OCI-LY3 (cell line): ENCODE data around the gene MYH10.
A peak's percentile ranks its signal among the peaks of the same experiment; 100 is the strongest.

Experiments used
- H2AFZ ChIP-seq: fragments of 200-600, 300-600 bp; shearing (Covaris generic); 2 replicates; pipeline ENCODE4 v1.6.0; 2014; ENCODE audit warnings: antibody characterized with exemption, low read depth, low read length
- H3K27ac ChIP-seq: fragments of 200-600, 300-600 bp; sonication (generic); 2 replicates; pipeline ENCODE4 v1.5.1; 2014; ENCODE audit warnings: mild to moderate bottlenecking, low read length, moderate library complexity, mixed read lengths
- H3K27me3 ChIP-seq: fragments of 200-600, 300-600 bp; sonication (generic); 2 replicates; pipeline ENCODE4 v1.6.1; 2014; ENCODE audit warnings: low read depth, low read length, mixed read lengths
- H3K36me3 ChIP-seq: fragments of 200-600, 300-600 bp; sonication (generic); replicated peaks from 2 replicates; pipeline ENCODE3; 2014; ENCODE audit warnings: low read depth, low read length, mixed read lengths
- H3K4me1 ChIP-seq: fragments of 300-600, 200-600 bp; sonication (generic); 2 replicates; pipeline ENCODE4 v1.6.1; 2014; ENCODE audit warnings: low read length, mixed read lengths
- H3K4me2 ChIP-seq: fragments of 200-600, 300-600 bp; sonication (generic); 2 replicates; pipeline ENCODE4 v1.6.1; 2014; ENCODE audit warnings: low read length, mixed read lengths
- H3K4me3 ChIP-seq: fragments of 300-600, 200-600 bp; sonication (generic); 2 replicates; pipeline ENCODE4 v1.5.1; 2014; ENCODE audit warnings: antibody characterized with exemption, mild to moderate bottlenecking, low read length, moderate library complexity
- H3K79me2 ChIP-seq: fragments of 300-600, 200-600 bp; shearing (Covaris generic); 2 replicates; pipeline ENCODE4 v1.6.1; 2014; ENCODE audit warnings: mild to moderate bottlenecking, low read length, mixed read lengths
- H3K9ac ChIP-seq: fragments of 300-600, 200-600 bp; shearing (Covaris generic); 2 replicates; pipeline ENCODE4 v1.6.0; 2014; ENCODE audit warnings: mild to moderate bottlenecking, low read length, moderate library complexity
- H3K9me3 ChIP-seq: fragments of 200-600, 300-600 bp; shearing (Covaris generic); 2 replicates; pipeline ENCODE4 v1.6.1; 2014; ENCODE audit warnings: low read length, mixed read lengths; ENCODE audit not compliant: insufficient read depth
- H4K20me1 ChIP-seq: fragments of 200-600, 300-600 bp; sonication (generic); 2 replicates; pipeline ENCODE4 v1.6.1; 2016; ENCODE audit warnings: low read length, mixed read lengths; ENCODE audit not compliant: insufficient read depth
- EZH2phosphoT487 ChIP-seq: fragments of 200-600 bp; shearing (Covaris generic); IDR thresholded peaks from 2 replicates; pipeline ENCODE4 v1.6.1; 2018; ENCODE audit warnings: antibody characterized with exemption, mixed run types, low read depth
- TF ChIP-seq, protein P1 (sequence below): fragments of 200-600, 300-600 bp; sonication (generic); IDR thresholded peaks from 2 replicates; pipeline ENCODE4 v1.5.1; 2014; ENCODE audit warnings: antibody characterized with exemption, low read length, low read depth

MYH10 gene

DNA sequence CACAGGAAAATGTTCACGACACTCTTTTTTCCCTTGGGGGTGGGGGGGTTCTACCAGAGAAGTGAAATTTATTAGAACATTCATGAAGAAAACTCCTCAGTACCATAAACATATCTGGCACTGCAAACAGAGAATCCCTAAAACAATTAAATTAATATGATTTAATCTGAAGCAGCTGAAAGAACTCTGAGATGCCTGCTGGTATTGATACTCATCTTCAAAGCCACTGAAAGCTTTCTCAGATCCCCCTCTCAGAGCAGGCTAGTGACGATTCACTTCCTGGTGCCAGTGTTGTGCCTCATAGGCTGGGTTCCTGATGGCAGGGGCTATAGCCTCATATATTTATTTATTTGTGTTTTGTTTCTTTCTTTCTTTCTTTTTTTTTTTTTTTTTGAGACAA lies 52.7 kb downstream of the MYH10 start:
- no peaks in the 10 kb centered on the region for H3K79me2 ChIP-seq
- H3K4me2 ChIP-seq: peak overlapping the region; percentile 5; the same call in 1 of the 2 replicates
- H3K9me3 ChIP-seq: no peaks in the 10 kb centered on the region
- H3K9ac ChIP-seq: no peak overlapping the region
- no peaks in the 10 kb centered on the region for H3K36me3 ChIP-seq
- H3K4me3 ChIP-seq: no peak overlapping the region
- H3K4me1 ChIP-seq: peaks cover 30% of the 10 kb centered on the region
- no peaks in the 10 kb centered on the region for H4K20me1 ChIP-seq
- H3K27me3 ChIP-seq: no peaks in the 10 kb centered on the region
- no peak overlapping the region for H2AFZ ChIP-seq
- H3K27ac ChIP-seq: no peak overlapping the region
- TF ChIP-seq, protein P1, sequence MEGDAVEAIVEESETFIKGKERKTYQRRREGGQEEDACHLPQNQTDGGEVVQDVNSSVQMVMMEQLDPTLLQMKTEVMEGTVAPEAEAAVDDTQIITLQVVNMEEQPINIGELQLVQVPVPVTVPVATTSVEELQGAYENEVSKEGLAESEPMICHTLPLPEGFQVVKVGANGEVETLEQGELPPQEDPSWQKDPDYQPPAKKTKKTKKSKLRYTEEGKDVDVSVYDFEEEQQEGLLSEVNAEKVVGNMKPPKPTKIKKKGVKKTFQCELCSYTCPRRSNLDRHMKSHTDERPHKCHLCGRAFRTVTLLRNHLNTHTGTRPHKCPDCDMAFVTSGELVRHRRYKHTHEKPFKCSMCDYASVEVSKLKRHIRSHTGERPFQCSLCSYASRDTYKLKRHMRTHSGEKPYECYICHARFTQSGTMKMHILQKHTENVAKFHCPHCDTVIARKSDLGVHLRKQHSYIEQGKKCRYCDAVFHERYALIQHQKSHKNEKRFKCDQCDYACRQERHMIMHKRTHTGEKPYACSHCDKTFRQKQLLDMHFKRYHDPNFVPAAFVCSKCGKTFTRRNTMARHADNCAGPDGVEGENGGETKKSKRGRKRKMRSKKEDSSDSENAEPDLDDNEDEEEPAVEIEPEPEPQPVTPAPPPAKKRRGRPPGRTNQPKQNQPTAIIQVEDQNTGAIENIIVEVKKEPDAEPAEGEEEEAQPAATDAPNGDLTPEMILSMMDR: no peak
- no peak for TF ChIP-seq EZH2phosphoT487

DNA sequence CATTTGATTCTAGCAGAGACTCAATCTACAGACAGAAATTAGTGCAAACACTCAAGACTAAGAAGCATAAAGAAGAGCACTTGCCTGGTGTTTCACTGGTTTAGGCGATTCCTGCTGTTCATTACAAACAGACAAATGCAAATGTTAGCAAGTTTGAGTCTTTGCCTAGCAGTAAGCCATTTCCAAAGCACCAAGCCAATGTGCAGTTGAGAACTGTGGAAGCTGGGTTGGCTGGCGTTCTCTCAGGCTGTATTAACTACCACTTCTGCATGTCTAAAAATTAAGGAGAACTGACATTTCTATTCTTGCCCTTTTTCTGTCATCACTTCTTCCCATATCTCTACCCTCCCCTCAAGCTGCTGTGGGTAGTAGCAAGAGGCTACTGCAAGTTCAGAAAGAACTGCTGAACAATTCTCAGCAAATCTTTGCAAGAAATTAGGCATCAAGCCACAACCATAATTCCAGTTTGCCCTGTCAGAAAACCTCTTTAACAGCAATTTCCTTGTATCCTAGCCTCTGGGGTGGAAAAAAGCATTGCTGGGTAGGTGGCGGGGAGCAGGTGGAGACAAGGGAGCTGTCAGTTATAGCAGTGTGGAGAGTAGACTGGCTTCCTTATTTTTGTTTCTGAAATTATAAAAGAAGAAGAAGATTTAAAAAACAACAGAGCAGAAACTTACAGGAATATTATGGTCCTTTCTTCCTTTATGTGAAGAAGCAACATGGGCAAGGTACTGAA lies 53.8 kb downstream of the MYH10 start:
- H2AFZ ChIP-seq: no peak overlapping the region
- H3K4me1 ChIP-seq: peaks cover 18% of the 10 kb centered on the region
- no peaks in the 10 kb centered on the region for H3K79me2 ChIP-seq
- TF ChIP-seq, protein P1: no peak
- no peak for TF ChIP-seq EZH2phosphoT487
- H3K4me2 ChIP-seq: no peak overlapping the region
- no peak overlapping the region for H3K4me3 ChIP-seq
- H3K9ac ChIP-seq: no peak overlapping the region
- no peaks in the 10 kb centered on the region for H3K27me3 ChIP-seq
- no peaks in the 10 kb centered on the region for H3K9me3 ChIP-seq
- no peak overlapping the region for H3K27ac ChIP-seq
- H4K20me1 ChIP-seq: no peaks in the 10 kb centered on the region
- no peaks in the 10 kb centered on the region for H3K36me3 ChIP-seq

DNA sequence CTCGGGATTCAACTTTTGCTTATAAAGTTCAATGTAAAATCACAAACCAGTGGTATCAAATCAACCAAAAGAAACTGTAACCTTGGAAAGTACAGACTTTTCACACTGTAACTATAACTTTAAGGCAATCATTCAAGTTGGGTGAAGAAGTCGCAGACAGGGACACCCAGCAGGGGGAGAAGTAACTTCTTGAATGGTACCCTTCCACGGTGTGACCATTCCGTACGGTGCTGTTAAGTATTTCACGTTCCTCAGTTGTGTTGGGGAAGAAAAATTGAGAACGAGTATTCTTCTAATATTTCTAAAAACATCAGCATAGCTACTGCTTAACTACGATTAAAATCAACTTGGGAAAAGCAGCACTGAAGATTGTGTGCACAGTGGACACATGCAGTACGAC lies 55.8 kb downstream of the MYH10 start:
- no peaks in the 10 kb centered on the region for H4K20me1 ChIP-seq
- H3K36me3 ChIP-seq: no peaks in the 10 kb centered on the region
- peaks cover 9% of the 10 kb centered on the region; the same call in 1 of the 2 replicates for H3K4me1 ChIP-seq
- H3K4me3 ChIP-seq: no peak overlapping the region
- H3K9ac ChIP-seq: no peak overlapping the region
- H3K79me2 ChIP-seq: no peaks in the 10 kb centered on the region
- no peaks in the 10 kb centered on the region for H3K27me3 ChIP-seq
- no peak overlapping the region for H3K4me2 ChIP-seq
- no peak for TF ChIP-seq EZH2phosphoT487
- TF ChIP-seq, protein P1: no peak
- H3K9me3 ChIP-seq: no peaks in the 10 kb centered on the region
- H2AFZ ChIP-seq: no peak overlapping the region
- no peak overlapping the region for H3K27ac ChIP-seq

DNA sequence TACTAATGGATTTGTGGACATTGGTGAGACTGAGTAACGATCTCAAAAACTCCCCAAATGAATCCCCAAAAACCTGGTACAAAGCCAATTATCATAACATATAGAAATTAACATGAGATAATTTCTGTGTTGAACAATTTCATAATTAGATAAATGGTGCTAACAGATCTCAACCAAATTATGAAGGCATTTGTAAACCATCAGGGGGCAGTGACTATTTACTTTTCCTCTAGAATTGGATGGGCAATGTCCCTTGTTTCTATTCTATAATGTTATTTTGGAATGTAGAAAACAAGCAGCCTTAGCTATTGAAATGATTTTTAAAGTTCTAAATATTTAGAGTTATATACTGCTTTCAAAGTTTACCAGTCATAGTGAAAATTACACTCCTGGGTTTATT lies 57.8 kb downstream of the MYH10 start:
- Histone ChIP-seq H3K9me3 (no peaks in the 10 kb centered on the region), H3K4me3 (no peak overlapping the region), H3K36me3 (no peaks in the 10 kb centered on the region), H3K4me2 (no peak overlapping the region), H3K4me1 (peaks cover 3% of the 10 kb centered on the region; the same call in 1 of the 2 replicates), H2AFZ (no peak overlapping the region), H3K27ac (no peak overlapping the region), H3K79me2 (no peaks in the 10 kb centered on the region), H4K20me1 (no peaks in the 10 kb centered on the region), H3K27me3 (no peaks in the 10 kb centered on the region), H3K9ac (no peak overlapping the region)
- no peak for TF ChIP-seq EZH2phosphoT487
- TF ChIP-seq, protein P1: peak; percentile 37
